T-cell (primary cell): ENCODE measurements around the gene PPP2R3C. TPM values are rescaled to one million over a fixed set of nuclear protein-coding genes. Genes with fewer than 3 reads are reported as not detected.

ENCODE experiments used
- ATAC-seq, 4 experiments: fragments of 200-7000 bp in 3 of 4; fragments of 150-1000 bp in 1 of 4; cut with Tn5 transposase; replicated peaks in 1 of 4; 1 replicate in 3 of 4; 2 replicates in 1 of 4; pipeline ENCODE4 v1.10.0; 2021; ENCODE audit warnings: moderate library complexity in 3 of 4, mild to moderate bottlenecking in 2 of 4, moderate number of reproducible peaks in 1 of 4
- CTCF ChIA-PET, 2 donors: fragments of 300-600 bp; sonication (Branson Sonifier 250); formaldehyde crosslinking; loops; one replicate each; lab custom pipeline; 2022; ENCODE audit warnings: antibody characterized with exemption in 2 of 2; lab: Charles Lee
- POLR2A ChIA-PET, 2 donors: fragments of 300-600 bp; sonication (Branson Sonifier 250); formaldehyde crosslinking; loops; one replicate each; lab custom pipeline; 2022; ENCODE audit warnings: antibody characterized with exemption in 2 of 2; lab: Charles Lee
- DNase-seq, 35 experiments: peaks; one replicate each; pipeline versions ENCODE4 v3.0.0 to v3.0.0-alpha.2; 2013 to 2023
- H3K27ac ChIP-seq: one replicate; pipeline ENCODE4 v1.5.1; 2013; ENCODE audit warnings: low read length
- H3K27me3 ChIP-seq, 2 experiments: replicated peaks in 1 of 2; 1 replicate in 1 of 2; 2 replicates in 1 of 2; pipeline versions ENCODE4 v1.6.1 to v1.7.0; 2013; ENCODE audit warnings: low read length in 1 of 2, mixed read lengths in 1 of 2; ENCODE audit not compliant: control insufficient read depth in 2 of 2, insufficient read depth in 2 of 2; ENCODE audit errors: extremely low read depth in 1 of 2
- H3K36me3 ChIP-seq, 2 donors: 1 replicate in 1 of 2; 2 replicates in 1 of 2; pipeline versions ENCODE4 v1.6.1 to v1.7.0; 2013; ENCODE audit warnings: low read length in 1 of 2; ENCODE audit not compliant: control insufficient read depth in 2 of 2, insufficient read depth in 1 of 2; ENCODE audit errors: extremely low read depth in 1 of 2
- H3K4me1 ChIP-seq, 2 experiments: 1 replicate in 1 of 2; 2 replicates in 1 of 2; pipeline versions ENCODE4 v1.6.1 to v1.7.0; 2013; ENCODE audit warnings: low read length in 2 of 2, mixed read lengths in 1 of 2; ENCODE audit not compliant: insufficient read depth in 2 of 2, control insufficient read depth in 1 of 2; ENCODE audit errors: extremely low read depth in 1 of 2
- H3K4me3 ChIP-seq, 2 donors: 1 replicate in 1 of 2; 2 replicates in 1 of 2; pipeline versions ENCODE4 v1.5.1 to v1.7.0; 2013; ENCODE audit warnings: mild to moderate bottlenecking in 2 of 2, low read length in 1 of 2, moderate library complexity in 1 of 2; ENCODE audit not compliant: control insufficient read depth in 1 of 2; ENCODE audit errors: extremely low read depth in 1 of 2
- H3K9me3 ChIP-seq: 2 replicates; pipeline ENCODE4 v1.7.0; 2013
- H3K27ac Mint-ChIP-seq, 2 donors: one replicate each; pipeline ENCODE4 v1.8.0; 2020 to 2021; ENCODE audit warnings: mild to moderate bottlenecking in 2 of 2, mixed read lengths in 2 of 2
- H3K27me3 Mint-ChIP-seq, 2 donors: one replicate each; pipeline ENCODE4 v1.8.0; 2021 to 2022; ENCODE audit warnings: mixed read lengths in 2 of 2
- H3K36me3 Mint-ChIP-seq: one replicate; pipeline ENCODE4 v1.8.0; 2021; ENCODE audit warnings: mixed read lengths
- H3K4me1 Mint-ChIP-seq, 3 donors: one replicate each; pipeline ENCODE4 v1.8.0; 2020 to 2022; ENCODE audit warnings: mixed read lengths in 3 of 3, mild to moderate bottlenecking in 1 of 3
- H3K4me3 Mint-ChIP-seq, 3 donors: one replicate each; pipeline ENCODE4 v1.8.0; 2020 to 2022; ENCODE audit warnings: mild to moderate bottlenecking in 3 of 3, mixed read lengths in 3 of 3, moderate library complexity in 3 of 3
- H3K9me3 Mint-ChIP-seq, 3 donors: one replicate each; pipeline ENCODE4 v1.8.0; 2020 to 2022; ENCODE audit warnings: mixed read lengths in 3 of 3
- WGBS: methylation state at CpG from one replicate; pipeline ENCODE4 v1.1.5; 2013; ENCODE audit warnings: missing lambda C conversion rate; ENCODE audit not compliant: insufficient coverage; 5-methylcytosine and 5-hydroxymethylcytosine counted together
- total RNA-seq, 35 experiments: library from RNA in 6 of 35; stranded (reverse) in 6 of 35; fragments of 120-200 nt in 1 of 35; gene quantifications; one replicate each; pipeline versions ENCODE4 v1.2.1 to v1.2.4 and lab custom pipeline; 2013 to 2026

The PPP2R3C gene
- total RNA-seq, 5 donors from 2014 or later (not counting 1 experiment from before 2014, with no cell fraction given): 28.1 to 40.5 (median 32.9) TPM

- Mint-ChIP-seq H3K4me1 (peaks cover 23 to 32% (median 30%) of the 10 kb centered on the region in 3 donors), H3K9me3 (no peaks in the 10 kb centered on the region), H3K27me3 (no peaks in the 10 kb centered on the region), H3K36me3 (peaks cover 23% of the 10 kb centered on the region), H3K27ac (no peak overlapping the region), H3K4me3 (no peak overlapping the region)
- H3K4me3 ChIP-seq: no peak overlapping the region
- H3K27me3 ChIP-seq: no peaks in the 10 kb centered on the region
- ATAC-seq (no peak), DNase-seq (no peak)
- ChIA-PET POLR2A (interaction anchor here in 1 of 2 donors (0.7 kb wide), 1 partner anchor 266 kb away, joined by 7 read pairs; no protein-coding TSS in a partner anchor), CTCF (interaction anchor here in 1 of 2 donors (0.5 to 0.7 kb wide), 2 partner anchors 170 to 277 kb away, joined by 3 read pairs; no protein-coding TSS in a partner anchor)
- no peaks in the 10 kb centered on the region for H3K9me3 ChIP-seq
- peaks cover 0 to 3% of the 10 kb centered on the region in 2 experiments for H3K4me1 ChIP-seq
- no CpG with 5 or more reads among the region's 4 CpGs for WGBS
- no peak overlapping the region for H3K27ac ChIP-seq
- H3K36me3 ChIP-seq: peaks cover 5 to 9% of the 10 kb centered on the region in 2 donors
These were observed 27.4 kb upstream of the PPP2R3C start for GRCh38 chr14:35149239-35149638.

GRCh38 chr14:35147711-35148110 lies 25.9 kb upstream of the PPP2R3C start:
- Mint-ChIP-seq H3K4me1 (peaks cover 19 to 25% (median 22%) of the 10 kb centered on the region in 3 donors), H3K27ac (no peak overlapping the region), H3K4me3 (no peak overlapping the region), H3K9me3 (no peaks in the 10 kb centered on the region), H3K36me3 (peaks cover 18% of the 10 kb centered on the region), H3K27me3 (no peaks in the 10 kb centered on the region)
- WGBS: 100% methylated on average over 1 of the region's 3 CpGs
- ATAC-seq: no peak
- Histone ChIP-seq H3K27ac (no peak overlapping the region), H3K4me1 (no peaks in the 10 kb centered on the region), H3K9me3 (no peaks in the 10 kb centered on the region), H3K36me3 (peaks cover 5 to 9% of the 10 kb centered on the region in 2 donors), H3K27me3 (no peaks in the 10 kb centered on the region), H3K4me3 (no peak overlapping the region)
- ChIA-PET POLR2A (no interaction called here), CTCF (no interaction called here)
- DNase-seq: no peak

GRCh38 chr14:35147186-35147585 lies 25.4 kb upstream of the PPP2R3C start:
- Histone ChIP-seq H3K36me3 (peaks cover 5 to 9% of the 10 kb centered on the region in 2 donors), H3K27ac (no peak overlapping the region), H3K4me3 (no peak overlapping the region), H3K4me1 (no peaks in the 10 kb centered on the region), H3K27me3 (no peaks in the 10 kb centered on the region), H3K9me3 (no peaks in the 10 kb centered on the region)
- Mint-ChIP-seq H3K27me3 (no peaks in the 10 kb centered on the region), H3K9me3 (no peaks in the 10 kb centered on the region), H3K4me3 (no peak overlapping the region), H3K27ac (no peak overlapping the region), H3K4me1 (peaks cover 19 to 25% (median 22%) of the 10 kb centered on the region in 3 donors), H3K36me3 (peaks cover 18% of the 10 kb centered on the region)
- DNase-seq (no peak), ATAC-seq (no peak)
- POLR2A ChIA-PET: interaction anchor here in 1 of 2 donors (0.6 kb wide), 1 partner anchor 21 kb away, joined by 3 read pairs; no protein-coding TSS in a partner anchor
- CTCF ChIA-PET: interaction anchor here (0.5 to 1.1 kb wide), 4 partner anchors 82 to 1128 kb away, joined by 3 to 4 read pairs (median 3); no protein-coding TSS in a partner anchor
- WGBS: 80% methylated on average over 2 of the region's 2 CpGs

GRCh38 chr14:35146711-35147149 lies 24.9 kb upstream of the PPP2R3C start:
- ChIA-PET POLR2A (interaction anchor here (0.5 to 0.6 kb wide), 2 partner anchors 22 to 32 kb away, joined by 3 read pairs; no protein-coding TSS in a partner anchor), CTCF (interaction anchor here (0.5 to 9.9 kb wide), 5 partner anchors 83 to 1127 kb away, joined by 3 to 127 read pairs (median 3); no protein-coding TSS in a partner anchor)
- H3K4me1 Mint-ChIP-seq: peaks cover 19 to 25% (median 22%) of the 10 kb centered on the region in 3 donors
- H3K27ac Mint-ChIP-seq: no peak overlapping the region
- H3K4me3 ChIP-seq: no peak overlapping the region
- no peaks in the 10 kb centered on the region for H3K4me1 ChIP-seq
- H3K27ac ChIP-seq: no peak overlapping the region
- H3K36me3 ChIP-seq: peaks cover 5 to 9% of the 10 kb centered on the region in 2 donors
- H3K9me3 ChIP-seq: no peaks in the 10 kb centered on the region
- no peaks in the 10 kb centered on the region for H3K27me3 ChIP-seq
- no peaks in the 10 kb centered on the region for H3K9me3 Mint-ChIP-seq
- no peaks in the 10 kb centered on the region for H3K27me3 Mint-ChIP-seq
- H3K4me3 Mint-ChIP-seq: no peak overlapping the region
- ATAC-seq (no peak), DNase-seq (no peak)
- WGBS: 100% methylated on average over 2 of the region's 5 CpGs
- H3K36me3 Mint-ChIP-seq: peaks cover 15% of the 10 kb centered on the region

- no peaks in the 10 kb centered on the region for H3K27me3 ChIP-seq
- POLR2A ChIA-PET: interaction anchor here (0.6 to 0.7 kb wide), 3 partner anchors 272 to 618 kb away, joined by 3 to 4 read pairs (median 4); no protein-coding TSS in a partner anchor
- H3K36me3 ChIP-seq: peaks cover 0 to 1% of the 10 kb centered on the region in 2 donors
- peak overlapping the region in 1 of 2 donors; percentile 34 for H3K27ac Mint-ChIP-seq
- no CpG with 5 or more reads among the region's 1 CpG for WGBS
- H3K4me3 Mint-ChIP-seq: no peak overlapping the region
- no peaks in the 10 kb centered on the region for H3K9me3 ChIP-seq
- CTCF ChIA-PET: interaction anchor here (0.5 to 9.9 kb wide), 9 partner anchors 86 to 548 kb away, joined by 3 to 127 read pairs (median 4); no protein-coding TSS in a partner anchor
- H3K27ac ChIP-seq: no peak overlapping the region
- H3K4me1 ChIP-seq: no peaks in the 10 kb centered on the region
- H3K27me3 Mint-ChIP-seq: no peaks in the 10 kb centered on the region
- peaks cover 19 to 22% (median 22%) of the 10 kb centered on the region in 3 donors for H3K4me1 Mint-ChIP-seq
- peaks cover 16% of the 10 kb centered on the region for H3K36me3 Mint-ChIP-seq
- no peak overlapping the region for H3K4me3 ChIP-seq
- H3K9me3 Mint-ChIP-seq: no peaks in the 10 kb centered on the region
- DNase-seq: no peak
- no peak for ATAC-seq
These were observed 22.2 kb upstream of the PPP2R3C start for GRCh38 chr14:35144029-35144428.

GRCh38 chr14:35140718-35141581 lies 19.2 kb upstream of the PPP2R3C start:
- Histone ChIP-seq H3K4me3 (no peak overlapping the region), H3K4me1 (no peaks in the 10 kb centered on the region), H3K9me3 (no peaks in the 10 kb centered on the region), H3K27ac (peak overlapping the region; percentile 44), H3K36me3 (no peaks in the 10 kb centered on the region), H3K27me3 (no peaks in the 10 kb centered on the region)
- Mint-ChIP-seq H3K27ac (peak overlapping the region; percentile 35 to 80), H3K4me3 (no peak overlapping the region), H3K4me1 (peaks cover 24 to 34% (median 24%) of the 10 kb centered on the region in 3 donors), H3K27me3 (no peaks in the 10 kb centered on the region), H3K9me3 (no peaks in the 10 kb centered on the region), H3K36me3 (peaks cover 17% of the 10 kb centered on the region)
- ATAC-seq (peak in 1 of 4 experiments; percentile 57), DNase-seq (peak in 1 of 35 experiments; percentile 37)
- no CpG with 5 or more reads among the region's 2 CpGs for WGBS
- ChIA-PET CTCF (interaction anchor here (0.5 to 9.9 kb wide), 47 partner anchors 8 to 1456 kb away, joined by 3 to 127 read pairs (median 4); partner anchors contain the start of genes FAM177A1 (in 1 of the 2), PPP2R3C (in 1 of the 2), PRORP (in 1 of the 2) and PSMA6 (in 1 of the 2)), POLR2A (interaction anchor here (0.6 to 2.2 kb wide), 13 partner anchors 34 to 832 kb away, joined by 3 to 18 read pairs (median 3); partner anchors contain the start of genes NFKBIA (in 2 of the 2) and FAM177A1 (in 1 of the 2))
